Measurements from ENCODE around the gene KCNMB4.

Gene KCNMB4

GRCh38 chr12:70359458-70360197 is 6.5 kb upstream of the KCNMB4 start:
- TF ChIP-seq CTCF (IDR thresholded peaks at IDR 0.05; ENCODE audit: insufficient read depth, low read depth, low read length, missing control alignments), result no peak

GRCh38 chr12:70360218-70360617 is 5.9 kb upstream of the KCNMB4 start:
- no peak overlapping the region for H3K4me3 ChIP-seq (ENCODE audit: low read length)
- no peak for TF ChIP-seq CTCF (IDR thresholded peaks at IDR 0.05; ENCODE audit: insufficient read depth, low read depth, low read length, missing control alignments)
- DNase-seq (ENCODE audit: low read depth), result no peak

More at GRCh38 chr12:70359458-70360197, 6.5 kb upstream of the KCNMB4 start:
- no peak overlapping the region for H3K4me3 ChIP-seq (ENCODE audit: low read length)
- DNase-seq (ENCODE audit: low read depth), result no peak

GRCh38 chr12:70364695-70365397 is 1.2 kb upstream of the KCNMB4 start:
- peak overlapping the region; percentile 52 for H3K4me3 ChIP-seq (ENCODE audit: low read length)
- no peak for DNase-seq (ENCODE audit: low read depth)
- no peak for TF ChIP-seq CTCF (IDR thresholded peaks at IDR 0.05; ENCODE audit: insufficient read depth, low read depth, low read length, missing control alignments)

- no peak for TF ChIP-seq CTCF (IDR thresholded peaks at IDR 0.05; ENCODE audit: insufficient read depth, low read depth, low read length, missing control alignments)
- no peak for DNase-seq (ENCODE audit: low read depth)
Observed at GRCh38 chr12:70365398-70365647, 767 bp upstream of the KCNMB4 start.

GRCh38 chr12:70366581-70367257 is 629 bp downstream of the KCNMB4 start:
- peak overlapping the region; percentile 60 for H3K4me3 ChIP-seq (ENCODE audit: low read length)
- no peak for TF ChIP-seq CTCF (IDR thresholded peaks at IDR 0.05; ENCODE audit: insufficient read depth, low read depth, low read length, missing control alignments)
- peak; percentile 63 for DNase-seq (ENCODE audit: low read depth)

More at GRCh38 chr12:70365398-70365647, 767 bp upstream of the KCNMB4 start:
- H3K4me3 ChIP-seq (ENCODE audit: low read length), result peak overlapping the region; percentile 52

GRCh38 chr12:70367258-70368141 is 1.4 kb downstream of the KCNMB4 start:
- DNase-seq (ENCODE audit: low read depth), result no peak
- TF ChIP-seq CTCF (IDR thresholded peaks at IDR 0.05; ENCODE audit: insufficient read depth, low read depth, low read length, missing control alignments), result no peak

More at GRCh38 chr12:70367258-70368141, 1.4 kb downstream of the KCNMB4 start:
- H3K4me3 ChIP-seq (ENCODE audit: low read length), result peak overlapping the region; percentile 60

Measured in epithelial cell of esophagus (primary cell).